ENCODE measurements around the gene PDE4D. TPM values are rescaled to one million over a fixed set of nuclear protein-coding genes. Genes with fewer than 3 reads are reported as not detected.

The PDE4D gene
- total RNA-seq, 1 donor from 2014 or later, result 55.9 TPM

DNA sequence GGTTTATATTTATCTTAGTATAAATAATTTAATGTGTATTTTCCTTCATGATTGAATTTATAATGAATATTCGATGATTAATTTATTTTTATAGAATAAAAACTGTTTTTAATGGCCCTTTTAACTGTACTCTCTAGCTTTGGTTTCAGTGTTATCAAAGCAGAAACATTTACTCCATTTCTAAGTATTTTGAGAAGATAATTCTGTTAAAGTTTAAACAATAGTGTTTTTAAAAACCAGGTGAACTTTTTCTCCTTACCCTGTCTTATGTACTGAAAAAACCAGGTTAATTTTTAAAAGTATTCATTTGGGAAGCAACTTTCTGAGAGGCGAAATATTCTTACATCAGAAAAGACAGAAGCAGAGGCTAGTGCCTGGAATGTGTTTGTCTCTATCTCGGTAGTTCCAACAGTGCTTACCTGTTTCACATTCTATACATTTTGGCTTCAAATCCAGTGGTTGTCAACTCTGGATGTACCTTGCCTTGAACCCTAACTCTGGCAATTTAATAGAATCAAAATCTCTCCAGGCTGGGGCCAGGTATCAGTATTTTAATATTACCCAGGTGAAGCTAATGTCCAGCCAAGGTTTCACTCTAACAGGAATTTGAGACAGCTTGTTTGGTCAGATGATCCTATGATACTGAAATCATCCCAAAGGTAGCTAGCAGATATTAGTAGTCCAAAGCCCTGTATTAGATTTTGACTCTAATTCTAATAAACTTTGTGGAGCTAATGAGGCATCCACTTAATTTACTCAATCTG lies 434.4 kb downstream of the PDE4D start:
- intact Hi-C loops (cut with DNase I), result no loop called here
- DNase-seq (ENCODE audit: low spot score) (no peak), ATAC-seq (no peak)

DNA sequence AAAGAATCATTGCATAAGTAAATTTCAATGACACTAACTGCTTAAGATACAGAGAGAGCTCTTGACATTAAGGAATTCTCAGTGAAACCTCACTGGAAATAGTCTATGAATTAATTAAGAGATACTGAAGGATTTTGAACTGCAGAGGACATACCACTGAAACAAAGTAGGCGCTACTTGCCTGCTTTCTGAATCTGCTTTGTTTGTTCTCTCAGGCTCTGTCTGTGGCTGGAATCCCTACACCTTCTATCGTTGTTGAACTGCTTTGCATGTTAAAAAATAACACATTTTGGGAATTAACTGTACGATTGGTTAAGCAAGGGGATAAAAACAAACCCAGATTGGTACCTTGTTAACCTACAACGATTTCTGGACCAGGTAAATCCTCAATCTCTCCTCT lies 435.2 kb downstream of the PDE4D start:
- intact Hi-C loops (cut with DNase I), result no loop called here
- ATAC-seq, result no peak
- DNase-seq (ENCODE audit: low spot score), result no peak

DNA sequence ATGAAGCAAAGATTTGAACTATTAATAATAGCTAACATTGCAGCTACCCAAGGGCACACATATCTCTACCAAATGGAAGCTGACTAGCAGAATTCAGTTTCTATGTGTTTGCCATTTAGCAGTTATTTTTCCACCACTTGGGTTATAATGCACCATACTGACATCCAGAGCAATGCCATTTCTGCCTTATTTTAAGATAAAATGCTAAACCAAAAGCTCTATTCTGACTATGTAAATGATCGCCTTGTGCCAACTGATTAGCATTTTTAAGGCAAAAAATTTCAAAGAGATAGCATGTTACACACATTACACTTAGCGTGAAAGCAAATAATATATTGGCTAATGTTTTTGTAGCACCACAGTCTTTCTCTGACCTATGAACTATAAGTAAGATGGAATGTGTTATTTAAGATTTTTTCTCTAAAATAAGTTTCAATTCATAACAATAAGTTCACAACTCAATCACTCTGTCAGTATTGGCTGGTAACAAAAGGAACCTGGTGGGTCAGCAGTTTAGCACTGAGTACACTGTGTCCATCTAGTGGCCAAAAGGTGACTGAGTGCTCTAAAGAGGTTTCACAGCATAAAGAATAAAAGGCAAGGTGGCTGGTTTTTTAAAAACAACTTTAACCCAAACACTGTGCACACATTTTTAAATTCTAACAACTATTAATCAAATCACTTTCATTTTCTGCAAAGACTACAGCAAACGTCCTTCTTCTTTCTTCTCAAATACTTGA lies 443.5 kb downstream of the PDE4D start:
- ATAC-seq, result no peak
- intact Hi-C loops (cut with DNase I), result no loop called here
- no peak for DNase-seq (ENCODE audit: low spot score)

DNA sequence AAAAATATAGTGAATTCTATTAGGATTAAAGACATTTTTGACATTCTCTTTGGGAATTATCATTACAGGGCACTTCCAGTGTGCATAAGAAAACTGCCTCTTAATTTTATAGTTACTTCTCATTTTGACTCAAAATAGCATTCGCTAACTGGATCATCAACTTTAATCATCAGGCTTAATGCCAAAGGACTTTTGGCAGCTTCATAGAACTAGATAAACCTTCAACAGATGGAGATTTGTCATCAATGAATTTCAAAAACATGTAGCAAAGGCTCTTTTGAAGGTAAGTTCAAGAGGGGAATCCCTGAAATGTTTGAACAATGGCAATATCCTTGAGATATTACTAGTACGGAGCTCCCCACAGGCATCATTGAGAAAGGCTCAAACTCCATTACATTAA lies 447.2 kb downstream of the PDE4D start:
- ATAC-seq (no peak), DNase-seq (ENCODE audit: low spot score) (no peak)
- intact Hi-C loops (cut with DNase I), result no loop called here

DNA sequence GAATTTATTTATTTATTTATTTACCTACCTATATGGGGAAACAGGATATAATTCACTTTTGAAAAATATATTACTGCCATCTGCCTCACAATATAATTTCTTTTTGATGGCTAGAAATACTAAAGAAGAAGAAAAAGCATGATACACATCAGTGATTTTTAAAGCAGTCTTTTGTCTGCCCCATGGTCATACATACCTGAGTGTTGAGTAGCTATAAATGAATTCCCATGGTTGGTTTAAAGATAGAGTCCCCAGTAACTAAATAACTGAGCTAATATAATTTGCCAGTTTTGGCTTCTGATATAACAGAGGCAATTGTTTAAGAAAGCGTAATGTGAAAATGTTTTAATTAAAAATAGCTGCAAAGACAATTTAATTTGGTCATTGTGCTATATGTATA lies 447.8 kb downstream of the PDE4D start:
- no peak for DNase-seq (ENCODE audit: low spot score)
- intact Hi-C loops (cut with DNase I), result no loop called here
- no peak for ATAC-seq

DNA sequence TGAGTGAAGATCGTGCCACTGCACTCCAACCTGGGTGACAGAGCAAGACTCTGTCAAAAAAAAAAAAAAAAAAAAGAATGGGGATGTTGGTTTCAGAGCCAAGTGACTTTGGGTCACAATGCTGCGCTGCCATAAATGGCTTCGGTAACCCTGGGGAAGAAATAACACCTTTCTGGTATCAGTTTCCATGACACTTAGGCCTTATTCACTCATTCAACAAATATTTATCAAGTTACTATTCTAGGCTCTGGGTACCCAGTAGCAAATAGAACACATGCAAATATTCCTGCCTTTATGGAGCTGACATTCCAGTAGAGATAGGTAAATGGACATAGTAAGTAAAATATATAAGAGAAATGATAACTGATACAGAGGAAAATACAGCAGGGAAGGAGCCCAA lies 454.2 kb downstream of the PDE4D start:
- no peak for DNase-seq (ENCODE audit: low spot score)
- intact Hi-C loops (cut with DNase I), result no loop called here
- no peak for ATAC-seq

DNA sequence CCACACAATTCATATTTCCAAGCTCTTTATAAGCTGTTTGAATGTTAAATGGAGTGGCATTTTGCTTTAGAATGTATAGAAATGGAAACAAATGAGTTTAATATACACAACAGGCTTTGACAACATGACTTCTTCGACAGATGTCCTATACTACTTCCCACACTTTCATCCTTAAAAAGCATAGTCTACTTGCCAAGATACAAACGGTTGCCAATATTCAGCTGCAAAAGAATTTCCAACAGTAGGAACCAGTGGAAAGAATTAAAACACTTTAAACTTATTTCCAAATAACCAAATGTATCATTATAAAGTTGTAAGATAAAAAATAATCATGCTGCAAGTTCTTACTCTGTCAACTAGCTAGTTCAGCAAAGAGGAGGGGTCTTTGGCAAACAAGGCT lies 456.4 kb downstream of the PDE4D start:
- no peak for DNase-seq (ENCODE audit: low spot score)
- ATAC-seq, result no peak
- intact Hi-C loops (cut with DNase I), result no loop called here

DNA sequence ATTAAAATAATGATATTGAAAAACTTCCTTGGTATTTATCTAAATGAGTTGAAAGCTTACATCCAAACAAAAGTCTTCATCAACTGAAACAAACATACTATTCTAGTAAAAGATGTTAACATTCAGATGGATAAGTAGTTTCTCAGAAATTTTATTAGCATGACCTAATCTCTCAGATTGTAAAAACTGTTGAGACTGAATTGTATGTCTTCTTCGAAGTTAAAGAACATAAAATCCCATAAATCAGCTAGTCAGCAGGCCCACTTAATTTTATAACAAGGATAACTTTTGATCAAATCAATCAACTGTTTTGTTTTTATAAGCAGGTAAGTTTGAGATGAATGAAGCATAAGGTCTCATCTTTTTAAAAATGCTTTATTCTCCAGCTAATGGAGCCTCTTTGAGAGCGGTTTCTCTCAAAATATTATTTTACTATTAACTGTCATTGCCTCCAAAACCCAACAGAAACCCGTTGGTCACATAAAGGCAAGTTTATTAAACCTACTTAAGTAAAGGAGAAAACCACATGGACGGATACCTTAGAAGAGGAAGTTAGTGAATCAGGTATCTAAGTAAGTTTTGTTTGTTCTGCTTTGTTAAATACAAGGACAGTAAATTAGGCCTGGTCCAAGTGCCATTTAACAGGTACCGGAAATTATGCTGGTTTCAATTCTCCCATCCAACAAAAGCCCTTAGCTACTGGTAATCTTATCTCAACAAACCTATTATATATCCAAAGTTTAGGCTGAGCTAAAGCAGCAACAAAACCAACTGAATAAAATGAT lies 457.0 kb downstream of the PDE4D start:
- ATAC-seq (no peak), DNase-seq (ENCODE audit: low spot score) (no peak)
- intact Hi-C loops (cut with DNase I), result no loop called here

DNA sequence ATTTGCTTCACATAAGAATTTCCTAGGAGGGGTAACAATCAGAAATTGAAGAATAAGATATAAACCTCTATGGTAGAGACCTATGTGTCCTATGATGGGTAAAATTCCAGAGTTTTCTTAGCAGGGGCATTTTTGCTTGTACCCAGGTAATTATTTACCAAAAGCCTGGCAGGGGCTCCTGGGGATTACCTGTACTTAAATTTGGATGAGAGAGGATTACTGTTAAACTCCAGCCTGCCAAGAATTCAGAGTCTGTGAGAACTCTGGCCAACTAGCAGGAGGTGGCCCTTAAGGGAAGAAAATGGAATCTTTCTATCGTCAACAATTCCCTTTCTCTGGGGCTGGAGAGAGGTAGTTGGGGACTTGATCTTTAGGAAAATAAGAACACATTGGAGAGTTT lies 460.4 kb downstream of the PDE4D start:
- intact Hi-C loops (cut with DNase I), result no loop called here
- no peak for DNase-seq (ENCODE audit: low spot score)
- no peak for ATAC-seq

DNA sequence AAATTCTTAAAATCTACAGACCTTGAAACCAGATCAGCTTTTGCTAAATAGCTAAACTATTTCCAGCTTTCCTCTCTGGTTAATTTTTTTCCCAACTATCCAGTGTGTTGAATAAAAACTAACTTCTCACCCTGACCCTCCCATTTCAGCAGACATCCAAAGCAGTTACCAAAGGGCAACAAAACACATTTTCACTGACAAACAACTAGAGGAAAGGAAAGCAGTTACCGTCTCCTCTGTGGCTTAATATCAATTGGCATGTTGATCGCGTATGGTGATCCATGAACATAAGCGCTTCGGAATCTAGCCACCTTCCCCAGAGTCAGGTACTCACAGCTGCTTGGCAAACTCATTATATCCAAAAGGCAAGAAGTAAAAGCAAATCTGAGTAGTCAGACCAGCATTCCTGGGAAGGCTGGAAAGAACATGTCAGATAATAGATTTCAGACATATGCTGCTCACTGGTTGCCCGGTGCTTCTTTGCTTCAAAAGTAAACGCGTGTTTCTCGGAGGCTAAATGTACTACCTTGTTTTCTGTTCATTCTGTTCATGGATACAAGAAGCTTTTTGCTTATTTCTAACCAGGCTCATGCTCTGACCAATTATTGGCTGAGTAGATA lies 463.4 kb downstream of the PDE4D start:
- DNase-seq (ENCODE audit: low spot score), result no peak
- ATAC-seq, result no peak
- intact Hi-C loops (cut with DNase I), result no loop called here

DNA sequence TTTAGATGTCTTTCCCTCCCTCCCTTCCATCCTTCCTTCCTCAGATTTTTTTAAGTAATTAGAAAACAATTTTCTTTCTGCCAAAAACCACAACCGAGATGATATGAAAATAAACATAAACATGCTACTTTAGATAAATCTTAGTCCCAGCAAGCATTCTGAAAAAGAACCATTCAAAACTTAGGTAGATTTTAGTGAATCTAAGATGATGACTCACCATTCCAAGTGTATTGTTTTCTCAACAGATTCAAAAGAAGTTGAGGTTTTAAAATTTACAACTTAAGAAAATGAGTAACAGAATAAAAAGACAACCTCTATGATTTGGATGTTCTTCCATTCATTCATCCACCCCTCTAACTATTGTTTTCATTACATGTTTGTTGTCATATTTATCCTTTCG lies 465.1 kb downstream of the PDE4D start:
- ATAC-seq (no peak), DNase-seq (ENCODE audit: low spot score) (no peak)
- intact Hi-C loops (cut with DNase I), result no loop called here

DNA sequence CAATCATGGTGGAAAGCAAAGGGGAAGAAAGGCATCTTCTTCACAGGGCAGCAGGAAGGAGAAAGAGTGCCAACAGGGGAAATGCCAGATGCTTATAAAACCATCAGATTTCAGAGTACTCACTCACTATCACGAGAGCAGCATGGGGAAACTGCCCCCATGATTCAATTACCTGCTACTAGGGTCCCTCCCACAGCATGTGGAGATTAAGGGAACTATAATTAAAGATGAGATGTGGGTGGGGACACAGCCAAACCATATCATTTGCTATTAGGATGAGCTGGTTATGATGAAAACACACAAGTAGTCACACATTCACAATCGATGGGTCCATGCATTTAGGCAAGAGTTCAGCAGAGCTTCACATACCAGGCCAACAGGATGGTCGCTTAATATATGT lies 469.0 kb downstream of the PDE4D start:
- intact Hi-C loops (cut with DNase I), result no loop called here
- ATAC-seq (no peak), DNase-seq (ENCODE audit: low spot score) (no peak)

DNA sequence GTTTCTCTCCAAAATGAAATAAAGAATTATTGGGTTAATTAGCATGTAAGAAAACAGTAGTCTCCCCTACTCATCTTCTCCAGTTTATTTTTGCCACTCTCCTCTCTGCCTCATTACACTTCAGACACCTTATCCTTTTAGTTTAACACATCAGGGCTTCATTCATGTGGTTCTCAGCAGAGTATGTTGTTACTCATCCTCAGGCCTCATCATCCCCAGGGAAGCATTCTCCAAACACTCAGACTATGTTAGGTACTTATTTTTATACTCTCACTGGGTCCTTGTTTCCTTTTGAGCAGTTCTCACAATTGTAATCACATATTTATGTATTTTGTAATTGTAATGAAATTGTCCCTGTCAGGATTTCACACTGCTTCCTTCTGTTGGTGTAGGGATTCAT lies 470.5 kb downstream of the PDE4D start:
- DNase-seq (ENCODE audit: low spot score), result no peak
- no peak for ATAC-seq
- intact Hi-C loops (cut with DNase I), result no loop called here

DNA sequence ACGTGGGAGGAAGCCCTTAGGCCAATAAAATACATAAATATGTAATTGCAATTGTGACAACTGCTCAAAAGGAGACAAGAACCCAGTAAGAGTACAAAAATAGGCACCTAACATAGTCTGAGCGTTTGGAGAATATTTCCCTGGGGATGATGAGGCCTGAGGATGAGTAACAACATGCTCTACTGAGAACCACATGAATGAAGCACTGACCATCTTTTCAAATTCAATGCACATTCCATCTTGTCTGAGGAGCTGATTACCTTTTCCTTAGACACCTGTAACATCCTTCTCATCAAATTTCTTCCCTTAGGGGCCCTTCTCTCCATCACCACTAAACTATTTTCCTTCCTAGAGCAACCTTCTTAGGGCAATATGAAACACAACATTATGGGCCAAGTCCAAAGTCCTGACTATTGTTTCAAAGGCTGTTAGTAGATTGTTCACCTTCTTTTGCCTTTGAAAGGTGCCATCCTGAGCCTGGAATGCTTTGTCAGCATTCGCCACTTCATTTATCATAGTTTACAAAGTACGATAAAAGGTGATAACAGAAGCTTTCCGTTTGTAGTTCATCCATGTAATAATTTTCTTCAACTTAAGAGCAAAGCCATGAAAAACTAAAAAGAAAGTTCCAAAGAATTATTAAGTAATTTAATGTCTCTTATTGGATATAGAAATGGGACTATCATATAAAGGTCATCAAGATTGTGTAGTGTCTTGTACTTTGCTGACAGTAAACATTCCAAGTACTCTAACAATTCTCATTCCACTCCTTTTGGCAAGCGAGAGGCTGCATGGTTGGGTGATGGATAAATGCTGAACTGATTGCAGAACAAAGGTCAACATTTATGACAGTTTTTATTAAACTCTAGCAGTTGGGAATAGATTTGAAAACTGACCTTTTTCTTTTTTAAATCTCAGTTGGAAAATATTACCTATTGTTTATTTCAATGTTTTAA lies 471.3 kb downstream of the PDE4D start:
- ATAC-seq (no peak), DNase-seq (ENCODE audit: low spot score) (no peak)
- intact Hi-C loops (cut with DNase I), result no loop called here

DNA sequence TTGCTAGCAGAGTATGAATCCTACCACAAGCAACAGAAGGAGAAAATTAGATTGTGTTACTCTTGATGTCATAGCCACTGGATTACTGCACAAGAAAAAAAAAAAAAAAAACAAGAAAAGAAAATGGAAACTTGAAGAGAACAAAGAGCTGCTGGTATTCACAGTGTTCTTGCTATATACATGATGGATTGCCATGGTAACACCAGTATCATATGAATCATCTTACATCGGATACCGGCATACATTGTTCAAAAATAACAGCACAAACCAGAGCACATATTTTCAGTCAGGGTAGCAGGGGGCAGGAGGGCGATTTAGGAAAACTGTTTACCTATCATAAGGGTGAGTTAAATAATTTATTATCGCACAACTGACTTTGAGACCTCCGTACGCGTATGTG lies 472.9 kb downstream of the PDE4D start:
- ATAC-seq (no peak), DNase-seq (ENCODE audit: low spot score) (no peak)
- intact Hi-C loops (cut with DNase I), result no loop called here

DNA sequence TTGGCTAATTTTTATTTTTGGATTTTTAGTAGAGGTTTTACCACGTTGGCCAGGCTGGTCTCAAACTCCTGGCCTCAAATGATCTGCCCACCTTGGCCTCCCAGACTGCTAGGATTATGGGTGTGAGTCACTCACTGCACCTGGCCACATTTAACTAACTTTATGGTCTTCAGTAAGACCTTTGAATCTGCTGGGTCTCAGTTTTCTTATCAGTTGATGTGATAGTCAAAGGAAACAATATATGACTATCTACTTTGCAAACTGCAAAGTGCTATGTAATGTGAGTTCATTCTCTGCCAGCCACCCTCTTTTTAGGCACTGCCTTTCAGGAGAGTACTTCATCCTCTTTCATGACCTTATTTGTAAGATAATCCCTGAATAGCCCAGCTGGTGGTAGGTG lies 474.7 kb downstream of the PDE4D start:
- no peak for DNase-seq (ENCODE audit: low spot score)
- intact Hi-C loops (cut with DNase I), result no loop called here
- ATAC-seq, result no peak

DNA sequence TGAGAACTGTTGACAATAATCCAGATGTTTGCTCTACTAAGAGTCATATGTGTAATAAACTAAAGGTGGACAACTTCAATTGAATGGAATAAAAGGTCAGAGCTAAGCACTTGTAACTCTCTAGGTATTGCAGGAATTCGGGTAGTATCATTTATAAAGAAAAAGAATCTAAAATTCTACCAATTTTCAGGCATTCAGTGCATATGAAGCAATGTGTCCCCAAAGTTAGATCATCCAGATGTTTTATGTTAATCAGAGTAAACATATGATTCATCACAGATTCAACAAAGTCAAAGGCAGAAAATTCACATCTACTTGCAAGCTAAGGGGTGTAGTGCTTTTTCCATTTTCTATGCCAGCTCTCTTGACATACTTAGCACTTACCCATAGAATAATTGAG lies 477.1 kb downstream of the PDE4D start:
- intact Hi-C loops (cut with DNase I), result no loop called here
- ATAC-seq (no peak), DNase-seq (ENCODE audit: low spot score) (no peak)

DNA sequence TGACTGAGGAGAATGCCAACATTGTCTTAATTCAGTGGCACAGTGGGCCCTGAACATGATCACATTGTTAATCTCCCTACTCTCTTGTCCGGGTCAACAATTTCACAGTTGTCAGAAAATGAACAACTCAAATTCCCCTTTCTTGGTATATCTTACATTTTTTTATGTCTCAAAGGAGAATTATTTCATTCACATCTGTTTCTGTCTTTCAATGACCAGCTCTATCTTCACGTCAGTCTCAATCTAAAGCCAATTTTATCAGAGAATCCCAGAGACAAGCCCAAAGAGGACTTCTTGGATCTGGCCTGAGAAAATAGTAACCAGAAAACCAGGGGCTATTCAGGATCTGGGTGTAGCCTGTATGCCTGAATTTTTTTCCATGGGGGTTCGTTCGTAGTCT lies 477.5 kb downstream of the PDE4D start:
- intact Hi-C loops (cut with DNase I), result no loop called here
- ATAC-seq, result no peak
- no peak for DNase-seq (ENCODE audit: low spot score)

DNA sequence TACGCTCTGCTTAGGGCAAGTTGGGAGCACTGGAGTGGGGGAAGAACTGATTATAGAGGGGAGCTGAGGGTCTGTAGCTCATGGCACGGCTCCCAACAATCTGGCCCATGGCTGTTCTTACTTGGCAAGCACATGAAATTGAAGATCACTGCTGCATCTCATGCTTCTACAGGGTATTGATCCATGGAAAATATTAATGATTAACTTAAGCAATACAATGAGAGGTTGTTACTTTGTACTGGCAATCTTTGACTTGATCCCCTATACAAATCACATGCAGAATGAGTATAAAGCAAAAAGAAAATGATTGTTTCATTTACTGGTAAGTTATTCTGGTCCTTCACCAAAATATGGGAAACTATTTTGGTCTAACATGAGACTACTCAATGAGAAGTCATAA lies 481.1 kb downstream of the PDE4D start:
- DNase-seq (ENCODE audit: low spot score), result no peak
- no peak for ATAC-seq
- intact Hi-C loops (cut with DNase I), result no loop called here

All from sciatic nerve (tissue), 2 donors.